Measurements from ENCODE around the gene CNTN4. TPM values are rescaled to one million over a fixed set of nuclear protein-coding genes. Genes with fewer than 3 reads are reported as not detected.

CNTN4 gene
- total and polyA plus RNA-seq, 4 donors = 1.5 to 30.7 (median 5.7) TPM

DNA sequence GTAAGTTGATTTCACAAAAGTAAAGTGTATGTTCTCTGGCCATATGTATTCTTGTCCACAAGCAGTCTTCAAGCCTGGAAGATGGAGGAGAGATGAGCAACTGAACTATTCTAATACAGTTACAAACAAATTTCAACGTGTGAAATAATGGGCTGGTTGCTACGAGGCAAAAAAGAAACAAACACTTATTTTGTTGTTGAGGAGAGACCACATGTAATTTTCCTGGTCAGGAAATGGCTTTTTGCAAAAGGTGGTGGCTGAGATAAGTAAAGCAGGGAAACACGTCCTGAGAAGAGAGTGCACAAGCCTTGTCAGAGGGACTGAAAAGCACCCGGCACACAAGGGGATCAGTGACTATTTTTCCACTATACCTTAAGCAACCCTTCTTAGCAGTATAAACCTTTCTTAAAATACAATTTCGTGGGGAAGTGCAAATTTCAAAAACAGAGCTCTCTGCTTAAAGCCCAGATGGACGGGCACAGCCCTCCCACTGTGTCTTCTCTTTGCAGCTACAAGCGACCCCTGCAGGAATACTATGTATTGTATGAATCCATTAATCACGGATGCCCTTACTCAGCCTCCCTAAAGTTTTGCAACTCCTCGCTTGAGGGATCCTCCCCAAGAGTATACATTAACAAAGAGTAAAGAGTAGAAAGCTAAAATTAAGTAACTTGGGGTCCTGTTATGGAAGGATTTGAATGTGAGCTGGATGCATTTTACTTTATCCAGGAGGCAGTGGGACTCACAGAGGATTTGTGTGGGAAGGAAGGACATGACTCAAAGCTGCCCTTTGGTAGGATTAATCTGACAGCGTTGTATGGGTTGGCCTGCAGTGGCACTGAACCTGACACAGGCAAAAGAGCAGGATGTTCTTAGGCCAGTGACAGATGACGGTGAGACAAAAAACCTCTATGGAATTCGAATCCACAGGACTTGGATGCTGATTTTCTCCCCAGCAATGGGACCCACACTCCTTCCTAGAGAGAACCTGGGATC lies 757.8 kb downstream of the CNTN4 start:
- no peak for ATAC-seq (ENCODE audit: insufficient read depth, low FRiP score)
- no peaks in the 10 kb centered on the region for H3K27me3 ChIP-seq (ENCODE audit: control insufficient read depth in 3 of 3, insufficient read depth in 3 of 3, low read length in 2 of 3)
- H3K4me1 ChIP-seq (ENCODE audit: control insufficient read depth in 5 of 5, insufficient read depth in 5 of 5, low read length in 5 of 5) = peaks cover 0 to 1% (median 0%) of the 10 kb centered on the region in 5 donors
- TF ChIP-seq, protein P1, sequence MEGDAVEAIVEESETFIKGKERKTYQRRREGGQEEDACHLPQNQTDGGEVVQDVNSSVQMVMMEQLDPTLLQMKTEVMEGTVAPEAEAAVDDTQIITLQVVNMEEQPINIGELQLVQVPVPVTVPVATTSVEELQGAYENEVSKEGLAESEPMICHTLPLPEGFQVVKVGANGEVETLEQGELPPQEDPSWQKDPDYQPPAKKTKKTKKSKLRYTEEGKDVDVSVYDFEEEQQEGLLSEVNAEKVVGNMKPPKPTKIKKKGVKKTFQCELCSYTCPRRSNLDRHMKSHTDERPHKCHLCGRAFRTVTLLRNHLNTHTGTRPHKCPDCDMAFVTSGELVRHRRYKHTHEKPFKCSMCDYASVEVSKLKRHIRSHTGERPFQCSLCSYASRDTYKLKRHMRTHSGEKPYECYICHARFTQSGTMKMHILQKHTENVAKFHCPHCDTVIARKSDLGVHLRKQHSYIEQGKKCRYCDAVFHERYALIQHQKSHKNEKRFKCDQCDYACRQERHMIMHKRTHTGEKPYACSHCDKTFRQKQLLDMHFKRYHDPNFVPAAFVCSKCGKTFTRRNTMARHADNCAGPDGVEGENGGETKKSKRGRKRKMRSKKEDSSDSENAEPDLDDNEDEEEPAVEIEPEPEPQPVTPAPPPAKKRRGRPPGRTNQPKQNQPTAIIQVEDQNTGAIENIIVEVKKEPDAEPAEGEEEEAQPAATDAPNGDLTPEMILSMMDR (IDR thresholded peaks at IDR 0.05; ENCODE audit: control extremely low read depth, extremely low read depth) = no peak
- no peaks in the 10 kb centered on the region for H3K36me3 ChIP-seq (ENCODE audit: control insufficient read depth in 4 of 4, insufficient read depth in 4 of 4, low read length in 4 of 4)
- 40 to 49% methylated on average over 12 of the region's 12 CpGs for WGBS, 2 donors
- H3K27ac ChIP-seq (ENCODE audit: low read depth in 1 of 2, low read length in 1 of 2) = no peak overlapping the region
- H3K9me3 ChIP-seq (ENCODE audit: control insufficient read depth in 4 of 4, insufficient read depth in 3 of 4, low read length in 3 of 4) = no peaks in the 10 kb centered on the region
- H3K4me3 ChIP-seq = no peak overlapping the region
- peak in 2 of 3 donors; percentile 8 to 11 for DNase-seq
- H3K9ac ChIP-seq (ENCODE audit: insufficient read depth in 1 of 2, low read length in 2 of 2) = no peak overlapping the region

DNA sequence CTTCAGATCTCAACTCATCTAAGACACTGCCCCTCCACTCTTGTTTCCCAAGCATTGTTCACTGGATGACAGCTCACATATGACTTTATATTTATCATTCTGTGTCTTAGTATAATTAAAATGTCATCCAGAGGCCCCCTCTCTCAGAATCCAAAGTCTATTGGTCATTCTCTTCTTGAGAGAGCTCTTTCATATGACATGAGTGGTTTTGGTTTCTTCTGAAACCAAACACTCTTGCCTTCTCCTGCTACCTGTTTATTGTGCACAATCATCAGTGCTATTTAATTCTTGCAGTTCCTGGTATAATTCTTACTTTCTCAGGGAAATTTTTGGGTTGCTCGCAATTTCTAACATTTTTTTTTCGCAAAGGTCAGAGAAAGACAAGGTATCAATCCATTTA lies 762.0 kb downstream of the CNTN4 start:
- no peak for ATAC-seq (ENCODE audit: insufficient read depth, low FRiP score)
- Histone ChIP-seq H3K27ac (ENCODE audit: low read depth in 1 of 2, low read length in 1 of 2) (no peak overlapping the region), H3K36me3 (ENCODE audit: control insufficient read depth in 4 of 4, insufficient read depth in 4 of 4, low read length in 4 of 4) (no peaks in the 10 kb centered on the region), H3K4me3 (no peak overlapping the region), H3K27me3 (ENCODE audit: control insufficient read depth in 3 of 3, insufficient read depth in 3 of 3, low read length in 2 of 3) (no peaks in the 10 kb centered on the region), H3K9ac (ENCODE audit: insufficient read depth in 1 of 2, low read length in 2 of 2) (no peak overlapping the region), H3K4me1 (ENCODE audit: control insufficient read depth in 5 of 5, insufficient read depth in 5 of 5, low read length in 5 of 5) (peaks cover 0 to 1% (median 0%) of the 10 kb centered on the region in 5 donors), H3K9me3 (ENCODE audit: control insufficient read depth in 4 of 4, insufficient read depth in 3 of 4, low read length in 3 of 4) (no peaks in the 10 kb centered on the region)
- TF ChIP-seq, protein P1 (IDR thresholded peaks at IDR 0.05; ENCODE audit: control extremely low read depth, extremely low read depth) = no peak
- no peak for DNase-seq
- 95 to 96% methylated on average over 2 of the region's 2 CpGs for WGBS, 2 donors

DNA sequence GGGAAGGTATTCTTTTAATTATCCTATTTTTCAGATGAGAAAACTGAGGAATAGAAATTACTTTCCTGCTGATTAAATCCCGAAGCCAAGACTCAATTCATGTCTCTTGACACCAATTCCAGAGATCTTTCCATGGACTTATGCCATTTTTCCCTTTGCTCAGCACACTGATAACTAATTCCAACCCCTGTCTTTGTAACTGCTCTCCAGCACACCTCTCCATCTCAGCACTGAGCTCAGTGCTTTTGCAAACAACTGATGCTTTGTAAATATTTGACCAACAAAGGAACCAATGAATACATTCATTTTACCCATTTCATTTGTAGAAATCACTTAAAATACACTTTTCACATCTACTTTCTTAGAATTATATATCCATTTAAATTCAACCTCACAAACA lies 762.5 kb downstream of the CNTN4 start:
- no peak for ATAC-seq (ENCODE audit: insufficient read depth, low FRiP score)
- Histone ChIP-seq H3K36me3 (ENCODE audit: control insufficient read depth in 4 of 4, insufficient read depth in 4 of 4, low read length in 4 of 4) (no peaks in the 10 kb centered on the region), H3K27me3 (ENCODE audit: control insufficient read depth in 3 of 3, insufficient read depth in 3 of 3, low read length in 2 of 3) (no peaks in the 10 kb centered on the region), H3K27ac (ENCODE audit: low read depth in 1 of 2, low read length in 1 of 2) (no peak overlapping the region), H3K4me3 (no peak overlapping the region), H3K4me1 (ENCODE audit: control insufficient read depth in 5 of 5, insufficient read depth in 5 of 5, low read length in 5 of 5) (peaks cover 0 to 1% (median 0%) of the 10 kb centered on the region in 5 donors), H3K9ac (ENCODE audit: insufficient read depth in 1 of 2, low read length in 2 of 2) (no peak overlapping the region), H3K9me3 (ENCODE audit: control insufficient read depth in 4 of 4, insufficient read depth in 3 of 4, low read length in 3 of 4) (no peaks in the 10 kb centered on the region)
- TF ChIP-seq, protein P1 (IDR thresholded peaks at IDR 0.05; ENCODE audit: control extremely low read depth, extremely low read depth) = no peak
- no peak for DNase-seq
- whole genome bisulfite sequencing, 2 donors = 57 to 68% methylated on average over 1 of the region's 1 CpG
